Liver (tissue), 9 donors: ENCODE measurements around the gene HTR4. TPM values are rescaled to one million over a fixed set of nuclear protein-coding genes. Genes with fewer than 3 reads are reported as not detected.

Experiments used
- DNase-seq: peaks from one replicate; pipeline ENCODE4 v3.0.0-alpha.2; 2017; ENCODE audit warnings: low spot score
- H3K27ac ChIP-seq, 2 donors: one replicate each; pipeline ENCODE4 v1.7.0; 2013; ENCODE audit warnings: inconsistent platforms in 2 of 2, low read length in 2 of 2, control low read depth in 1 of 2, low read depth in 1 of 2, mild to moderate bottlenecking in 1 of 2
- H3K27me3 ChIP-seq, 4 donors: one replicate each; pipeline versions ENCODE4 v1.6.1 to v1.7.0; 2013; ENCODE audit warnings: low read length in 3 of 4, inconsistent platforms in 1 of 4, mild to moderate bottlenecking in 1 of 4, moderate library complexity in 1 of 4; ENCODE audit not compliant: control insufficient read depth in 4 of 4, insufficient read depth in 4 of 4
- H3K36me3 ChIP-seq, 4 donors: one replicate each; pipeline versions ENCODE4 v1.6.1 to v1.7.0; 2013; ENCODE audit warnings: low read length in 3 of 4, mild to moderate bottlenecking in 3 of 4, low read depth in 1 of 4, moderate library complexity in 1 of 4; ENCODE audit not compliant: control insufficient read depth in 4 of 4, insufficient read depth in 3 of 4
- H3K4me1 ChIP-seq, 4 donors: one replicate each; pipeline versions ENCODE4 v1.6.1 to v1.7.0; 2013; ENCODE audit warnings: low read length in 3 of 4, mild to moderate bottlenecking in 3 of 4, moderate library complexity in 1 of 4; ENCODE audit not compliant: control insufficient read depth in 4 of 4, insufficient read depth in 4 of 4
- H3K4me3 ChIP-seq, 3 donors: one replicate each; pipeline versions ENCODE4 v1.6.1 to v1.7.0; 2013; ENCODE audit warnings: low read length in 3 of 3, control low read depth in 1 of 3, low read depth in 1 of 3, mild to moderate bottlenecking in 1 of 3
- H3K9ac ChIP-seq, 2 donors: one replicate each; pipeline ENCODE4 v1.7.0; 2013; ENCODE audit warnings: low read length in 2 of 2, mild to moderate bottlenecking in 2 of 2, moderate library complexity in 2 of 2, control low read depth in 1 of 2, low read depth in 1 of 2
- H3K9me3 ChIP-seq, 4 donors: one replicate each; pipeline versions ENCODE4 v1.6.1 to v1.7.0; 2013; ENCODE audit warnings: low read length in 3 of 4; ENCODE audit not compliant: control insufficient read depth in 4 of 4
- EGR1 ChIP-seq, 2 donors: IDR thresholded peaks; 2 replicates each; pipeline ENCODE4 v1.6.1; 2016 to 2018; ENCODE audit warnings: antibody characterized with exemption in 2 of 2, low read depth in 2 of 2
- FOXA2 ChIP-seq: IDR thresholded peaks from 2 replicates; pipeline ENCODE4 v1.6.1; 2016; ENCODE audit warnings: antibody characterized with exemption
- GABPA ChIP-seq, 2 donors: IDR thresholded peaks in 1 of 2; conservative IDR thresholded peaks in 1 of 2; 2 replicates each; pipeline ENCODE4 v1.6.1; 2016; ENCODE audit warnings: antibody characterized with exemption in 2 of 2, mild to moderate bottlenecking in 1 of 2, moderate library complexity in 1 of 2
- HNF4A ChIP-seq, 2 donors: conservative IDR thresholded peaks; 2 replicates each; pipeline ENCODE4 v1.6.1; 2016; ENCODE audit warnings: antibody characterized with exemption in 2 of 2, mild to moderate bottlenecking in 2 of 2
- HNF4G ChIP-seq: IDR thresholded peaks from 2 replicates; pipeline ENCODE4 v1.6.1; 2016; ENCODE audit warnings: antibody characterized with exemption
- NR2F2 ChIP-seq: IDR thresholded peaks from 2 replicates; pipeline ENCODE4 v1.6.1; 2016; ENCODE audit warnings: antibody characterized with exemption
- RAD21 ChIP-seq, 2 donors: IDR thresholded peaks; 2 replicates each; pipeline ENCODE4 v1.6.1; 2016; ENCODE audit warnings: antibody characterized with exemption in 2 of 2, mild to moderate bottlenecking in 2 of 2
- REST ChIP-seq: IDR thresholded peaks from 2 replicates; pipeline ENCODE4 v1.6.1; 2016; ENCODE audit warnings: antibody characterized with exemption, mild to moderate bottlenecking
- RXRA ChIP-seq, 2 donors: IDR thresholded peaks; 2 replicates each; pipeline ENCODE4 v1.6.1; 2017 to 2018; ENCODE audit warnings: antibody characterized with exemption in 2 of 2, mild to moderate bottlenecking in 1 of 2
- TAF1 ChIP-seq: conservative IDR thresholded peaks from 2 replicates; pipeline ENCODE4 v1.6.1; 2016; ENCODE audit warnings: antibody characterized with exemption, mild to moderate bottlenecking
- ZBTB33 ChIP-seq: IDR thresholded peaks from 2 replicates; pipeline ENCODE4 v1.6.1; 2016; ENCODE audit warnings: antibody characterized with exemption
- WGBS: extraction: QIAGEN DNeasy Blood & Tissue Kit; methylation state at CpG from one replicate; pipeline ENCODE4 v1.1.7; 2013; 5-methylcytosine and 5-hydroxymethylcytosine counted together
- polyA plus RNA-seq, 2 donors: library from polyadenylated mRNA; stranded (reverse) in 1 of 2; unstranded in 1 of 2; fragments of 200-250 nt in 1 of 2; fragments of >200 nt in 1 of 2; fragmentation: Nextera tagmentation in 1 of 2; extraction: Ambion mirVana in 1 of 2; gene quantifications; one replicate each; pipeline versions ENCODE4 v1.2.1 to v1.2.3, GENCODE V29; 2013 to 2015
- total RNA-seq, 2 donors: library from RNA; depleted of rRNA; stranded (reverse); fragments of >200 nt; gene quantifications; one replicate each; pipeline ENCODE4 v1.2.3, GENCODE V29; 2014
- TF ChIP-seq, protein P1 (sequence below): fragments of 150-350 bp; IDR thresholded peaks from 2 replicates; pipeline ENCODE4 v1.5.1; 2017; ENCODE audit warnings: improper control_type of control experiment, low read depth, low read length; ENCODE audit not compliant: missing input control
- donor health status: healthy.
- donor health status: healthy.
- donor health status: healthy.
- donor health status: healthy.
- donor health status: healthy.

HTR4 gene
- total and polyA plus RNA-seq, 4 donors = 0.19 to 2.4 (median 0.98) TPM

DNA sequence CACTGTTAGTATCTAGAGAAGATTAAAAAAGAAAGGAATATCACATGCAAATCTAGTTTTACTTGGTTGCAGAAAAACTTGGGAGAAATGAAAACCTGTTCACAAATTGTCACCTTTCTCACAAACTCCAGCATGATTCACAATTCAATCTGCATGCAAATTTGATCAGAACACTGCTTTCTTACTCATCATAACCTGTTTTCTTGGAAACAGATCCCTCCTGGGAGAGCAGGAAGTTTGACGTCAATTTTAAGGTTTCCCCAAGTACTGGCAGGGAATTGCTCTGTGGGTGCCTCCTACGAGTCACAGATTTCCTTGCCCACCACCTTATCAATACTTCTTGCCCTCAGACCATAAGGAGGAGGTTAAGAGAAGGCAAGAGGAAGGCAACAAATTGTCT, 30.2 kb upstream of the HTR4 start:
- no peak overlapping the region for H3K4me3 ChIP-seq
- H3K27me3 ChIP-seq = no peaks in the 10 kb centered on the region
- 73% methylated on average over 2 of the region's 2 CpGs for WGBS
- no peak overlapping the region for H3K27ac ChIP-seq
- H3K36me3 ChIP-seq = no peaks in the 10 kb centered on the region
- DNase-seq = no peak
- H3K9ac ChIP-seq = no peak overlapping the region
- TF ChIP-seq, protein P1, sequence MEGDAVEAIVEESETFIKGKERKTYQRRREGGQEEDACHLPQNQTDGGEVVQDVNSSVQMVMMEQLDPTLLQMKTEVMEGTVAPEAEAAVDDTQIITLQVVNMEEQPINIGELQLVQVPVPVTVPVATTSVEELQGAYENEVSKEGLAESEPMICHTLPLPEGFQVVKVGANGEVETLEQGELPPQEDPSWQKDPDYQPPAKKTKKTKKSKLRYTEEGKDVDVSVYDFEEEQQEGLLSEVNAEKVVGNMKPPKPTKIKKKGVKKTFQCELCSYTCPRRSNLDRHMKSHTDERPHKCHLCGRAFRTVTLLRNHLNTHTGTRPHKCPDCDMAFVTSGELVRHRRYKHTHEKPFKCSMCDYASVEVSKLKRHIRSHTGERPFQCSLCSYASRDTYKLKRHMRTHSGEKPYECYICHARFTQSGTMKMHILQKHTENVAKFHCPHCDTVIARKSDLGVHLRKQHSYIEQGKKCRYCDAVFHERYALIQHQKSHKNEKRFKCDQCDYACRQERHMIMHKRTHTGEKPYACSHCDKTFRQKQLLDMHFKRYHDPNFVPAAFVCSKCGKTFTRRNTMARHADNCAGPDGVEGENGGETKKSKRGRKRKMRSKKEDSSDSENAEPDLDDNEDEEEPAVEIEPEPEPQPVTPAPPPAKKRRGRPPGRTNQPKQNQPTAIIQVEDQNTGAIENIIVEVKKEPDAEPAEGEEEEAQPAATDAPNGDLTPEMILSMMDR = no peak
- no peak for TF ChIP-seq RAD21 (IDR thresholded peaks at IDR 0.05)
- H3K9me3 ChIP-seq = peaks cover 0 to 3% (median 0%) of the 10 kb centered on the region in 4 donors
- peaks cover 6 to 61% (median 41%) of the 10 kb centered on the region in 4 donors for H3K4me1 ChIP-seq

- Histone ChIP-seq H3K9ac (no peak overlapping the region), H3K9me3 (no peaks in the 10 kb centered on the region), H3K4me3 (no peak overlapping the region), H3K4me1 (peaks cover 6 to 61% (median 41%) of the 10 kb centered on the region in 4 donors), H3K27ac (no peak overlapping the region), H3K36me3 (no peaks in the 10 kb centered on the region), H3K27me3 (no peaks in the 10 kb centered on the region)
- WGBS = 95% methylated on average over 2 of the region's 2 CpGs
- TF ChIP-seq FOXA2 (no peak), HNF4G (no peak), HNF4A (conservative IDR thresholded peaks at IDR 0.05) (no peak), NR2F2 (no peak), EGR1 (IDR thresholded peaks at IDR 0.05; ENCODE audit: low read depth in 2 of 2) (no peak), REST (no peak), TAF1 (no peak), GABPA (IDR thresholded peaks at IDR 0.05 in 1 of 2, conservative IDR thresholded peaks at IDR 0.05 in 1 of 2) (no peak), RXRA (IDR thresholded peaks at IDR 0.05) (no peak), ZBTB33 (no peak)
- no peak for DNase-seq
Measured at GRCh38 chr5:148683651-148684050, 29.3 kb upstream of the HTR4 start.
